GM18498 (cell line): Measurements from ENCODE around the gene MTRF1.
"Not testable (repeated sequence)": the region's sequence is repeated elsewhere in the genome, so short reads cannot be mapped to it uniquely, and the experiment has no call there.

Experiments
- ATAC-seq: cut with Tn5 transposase; IDR thresholded peaks from one replicate; pipeline ENCODE4 v1.9.1; 2021; ENCODE audit warnings: mild to moderate bottlenecking, moderate library complexity; ENCODE audit not compliant: unreplicated experiment

MTRF1 gene

DNA sequence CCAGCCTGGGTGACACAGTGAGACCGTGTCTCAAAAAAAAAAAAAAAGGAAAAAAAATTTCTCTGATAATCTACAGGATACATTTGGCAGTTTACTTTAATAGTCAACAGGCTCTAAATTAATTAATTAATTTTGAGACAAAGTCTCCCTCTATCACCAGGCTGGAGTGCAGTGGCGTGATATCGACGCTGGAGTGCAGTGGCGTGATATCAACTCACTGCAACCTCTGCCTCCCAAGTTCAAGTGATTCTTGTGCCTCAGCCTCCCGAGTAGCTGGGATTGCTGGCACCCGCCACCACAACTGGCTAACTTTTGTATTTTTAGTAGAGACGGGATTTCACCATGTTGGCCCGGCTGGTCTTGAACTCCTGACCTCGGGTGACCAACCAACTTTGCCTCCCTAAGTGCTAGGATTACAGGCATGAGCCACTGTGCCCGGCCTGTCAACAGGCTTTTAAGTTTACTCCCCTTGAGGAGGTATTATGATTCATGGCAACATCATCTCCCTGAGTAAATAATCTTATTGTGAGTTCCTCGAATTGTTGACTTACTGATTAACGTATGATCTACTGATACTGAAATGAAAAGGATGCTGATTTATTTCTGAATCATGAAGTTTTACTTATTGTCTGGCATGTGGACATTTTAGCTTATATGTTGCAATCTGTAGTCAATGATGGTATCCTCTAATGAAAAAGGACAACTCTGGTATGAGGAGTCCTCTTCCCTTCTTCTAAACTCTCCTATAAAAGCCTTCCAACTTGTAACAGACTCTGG is 21.3 kb upstream of the MTRF1 start:
- ATAC-seq: no peak

DNA sequence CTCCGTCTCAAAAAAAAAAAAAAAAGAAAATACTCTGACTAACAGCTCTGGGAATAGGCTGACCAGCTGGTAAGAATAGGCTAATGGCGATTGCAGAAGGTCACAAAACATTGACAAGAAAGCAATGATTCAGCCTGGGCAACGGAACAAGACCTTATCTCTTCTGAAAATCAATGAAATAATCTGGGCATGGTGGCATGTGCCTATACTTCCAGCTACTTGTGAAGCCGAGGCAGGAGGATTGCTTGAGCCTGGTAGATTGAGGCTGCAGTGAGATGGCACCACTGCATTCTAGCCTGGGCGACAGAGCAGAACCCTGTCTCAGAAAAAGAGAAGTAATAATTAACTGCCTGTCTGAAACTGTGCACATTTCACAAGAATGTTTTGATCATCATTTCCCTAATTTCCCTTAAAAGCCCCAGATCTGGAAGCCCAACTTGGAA is 18.8 kb upstream of the MTRF1 start:
- no peak for ATAC-seq

DNA sequence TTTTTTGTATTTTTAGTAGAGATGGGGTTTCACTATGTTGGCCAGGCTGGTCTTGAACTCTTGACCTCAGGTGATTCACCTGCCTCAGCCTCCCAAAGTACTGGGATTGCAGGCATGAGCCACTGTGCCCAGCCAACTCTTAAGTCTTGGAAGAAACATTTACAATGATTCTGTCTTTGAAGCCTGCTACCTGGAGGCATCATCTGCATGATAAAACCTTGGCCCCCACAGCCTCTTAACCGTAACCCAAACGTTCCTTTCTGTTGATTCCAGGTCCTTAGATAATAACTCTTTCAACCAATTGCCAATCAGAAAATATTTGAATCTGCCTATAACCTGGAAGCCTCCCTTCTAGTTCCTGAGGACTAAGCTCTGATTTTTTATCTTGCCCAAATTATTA is 15.8 kb upstream of the MTRF1 start:
- not testable (repeated sequence) for ATAC-seq

DNA sequence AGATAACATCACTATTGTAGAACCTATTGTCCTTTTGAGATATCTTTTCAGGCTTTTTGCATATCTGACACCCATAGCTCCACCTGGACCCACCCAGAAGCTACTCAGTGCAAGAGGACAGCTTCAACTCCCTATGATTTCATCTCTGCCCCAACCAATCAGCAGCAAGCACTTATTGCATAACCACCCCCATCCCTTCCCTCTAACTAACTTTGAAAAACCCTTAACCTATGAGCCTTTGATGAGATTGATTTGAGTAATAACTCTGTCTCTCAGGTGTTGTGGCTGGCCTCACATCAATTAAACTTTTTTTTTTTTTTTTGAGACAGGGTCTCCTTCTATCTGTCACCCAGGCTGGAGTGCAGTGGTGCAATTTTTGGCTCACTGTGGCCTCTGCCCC is 13.4 kb upstream of the MTRF1 start:
- ATAC-seq: no peak

DNA sequence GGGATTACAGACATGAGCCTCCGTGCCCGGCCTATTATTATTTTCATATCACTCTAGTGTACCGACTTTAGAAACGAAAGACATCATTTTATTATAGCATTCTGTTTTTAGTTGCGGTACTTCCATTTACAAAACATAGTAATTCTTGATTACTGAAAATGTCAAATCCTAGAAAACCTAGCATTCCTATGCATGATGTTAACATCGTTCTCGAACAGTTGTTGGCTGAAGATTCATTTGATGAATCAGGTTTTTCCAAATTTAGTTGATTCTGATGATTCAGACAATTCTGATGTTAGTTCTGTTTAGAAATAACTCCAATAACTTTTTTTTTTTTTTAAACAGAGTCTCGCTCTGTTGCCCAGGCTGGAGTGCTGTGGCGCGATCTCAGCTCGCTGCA is 11.5 kb upstream of the MTRF1 start:
- no peak for ATAC-seq

DNA sequence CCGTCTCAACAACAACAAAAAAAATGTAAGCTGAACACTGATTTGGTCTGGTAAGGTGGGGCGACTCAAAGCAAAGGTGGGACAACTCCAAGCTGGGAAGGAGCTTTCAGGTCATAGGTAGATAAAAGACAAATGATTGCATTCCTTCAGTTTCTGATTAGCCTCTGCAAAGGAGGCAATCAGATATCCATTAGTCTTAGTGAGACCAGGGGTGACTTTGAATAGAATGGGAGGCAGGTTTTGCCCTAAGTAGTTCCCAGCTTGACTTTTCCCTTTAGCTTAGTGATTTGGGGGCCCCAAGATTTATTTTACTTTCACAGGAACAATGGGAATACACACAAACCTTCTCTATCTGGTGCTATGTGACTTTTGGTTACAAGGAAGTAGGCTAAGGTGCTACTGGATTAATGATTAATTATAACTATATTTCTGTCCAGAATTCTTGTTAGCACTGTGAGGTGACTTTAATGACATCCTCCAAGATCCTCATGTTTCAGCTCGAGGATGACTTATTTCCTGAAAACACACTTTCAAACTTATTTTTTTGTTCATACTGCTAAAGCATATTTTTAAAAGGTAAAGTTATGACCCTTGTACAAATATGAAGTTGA is 10.6 kb upstream of the MTRF1 start:
- no peak for ATAC-seq

DNA sequence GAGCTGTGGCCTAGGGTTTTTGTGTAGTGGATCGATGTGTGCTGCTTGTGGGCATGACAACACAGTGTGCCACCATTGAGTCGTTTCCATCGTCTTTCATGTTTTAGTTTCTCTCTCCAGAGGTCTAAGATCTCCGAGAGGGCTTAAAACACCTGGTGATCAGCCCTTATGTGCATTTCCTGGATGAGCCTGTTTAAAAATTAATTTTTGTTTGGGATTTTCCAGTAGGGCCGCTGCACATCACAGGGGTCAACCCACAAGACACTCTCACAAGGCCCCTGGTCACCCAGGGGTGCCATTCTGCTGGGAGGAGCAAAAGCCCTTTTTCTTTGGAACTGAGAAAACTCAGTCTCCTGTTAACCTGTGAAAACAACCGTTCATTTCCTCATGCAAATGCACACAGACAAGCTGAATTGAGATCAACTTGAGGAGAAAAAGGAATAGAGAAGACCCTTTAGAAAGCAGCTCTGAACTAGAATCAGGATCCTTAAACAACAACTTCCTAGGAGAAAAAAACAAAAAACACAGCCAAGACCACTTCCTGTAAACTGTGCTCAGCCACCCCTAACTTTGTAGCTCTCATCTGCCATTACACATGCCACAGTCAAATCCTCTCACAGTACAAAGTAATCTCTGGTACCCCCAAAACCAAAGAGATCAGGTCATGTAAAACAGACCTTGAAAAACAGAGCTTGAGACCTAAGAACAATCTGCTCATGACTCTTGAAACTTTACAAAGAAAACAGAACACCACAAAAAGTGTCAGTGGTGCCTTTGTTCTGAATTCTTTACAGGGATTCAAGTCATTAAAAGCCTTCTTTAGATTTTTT is 8.3 kb upstream of the MTRF1 start:
- no peak for ATAC-seq

DNA sequence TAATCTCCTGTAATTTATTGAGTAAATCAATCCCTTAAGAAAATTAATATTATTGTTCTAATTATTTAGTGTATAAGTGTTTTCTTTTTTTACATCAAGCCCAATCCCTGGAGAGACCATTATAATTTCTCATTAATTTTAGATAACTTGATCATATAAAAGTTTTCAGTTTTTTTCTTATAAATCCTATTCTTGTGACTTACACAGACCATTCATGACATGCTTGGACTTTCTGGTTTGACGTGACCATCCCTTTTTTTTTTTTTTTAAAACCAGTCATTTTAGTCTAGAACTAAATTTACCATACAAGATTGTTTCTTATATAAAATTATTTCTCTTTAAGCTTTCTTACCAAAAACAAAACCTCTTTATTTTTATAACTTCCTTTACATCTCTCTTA is 5.4 kb upstream of the MTRF1 start:
- no peak for ATAC-seq

DNA sequence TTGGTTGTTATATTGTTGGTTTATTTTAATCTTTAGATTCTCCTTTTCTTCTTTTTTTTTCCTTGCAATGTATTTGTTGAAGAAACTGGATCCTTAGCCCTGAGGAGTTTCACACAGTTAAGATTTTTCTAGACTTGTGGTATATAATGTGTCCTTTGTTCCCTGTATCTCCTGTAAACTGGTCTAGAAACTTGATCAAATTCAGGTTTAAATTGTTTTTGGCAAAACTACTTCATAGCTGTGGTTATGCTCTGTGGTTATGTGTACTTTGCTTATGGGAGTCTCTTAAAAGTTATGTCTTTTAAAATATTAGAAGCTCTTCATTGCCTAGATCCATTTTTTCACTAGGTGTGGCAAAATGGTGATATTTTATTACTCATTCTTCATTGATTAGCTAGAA is 3.7 kb upstream of the MTRF1 start:
- no peak for ATAC-seq

DNA sequence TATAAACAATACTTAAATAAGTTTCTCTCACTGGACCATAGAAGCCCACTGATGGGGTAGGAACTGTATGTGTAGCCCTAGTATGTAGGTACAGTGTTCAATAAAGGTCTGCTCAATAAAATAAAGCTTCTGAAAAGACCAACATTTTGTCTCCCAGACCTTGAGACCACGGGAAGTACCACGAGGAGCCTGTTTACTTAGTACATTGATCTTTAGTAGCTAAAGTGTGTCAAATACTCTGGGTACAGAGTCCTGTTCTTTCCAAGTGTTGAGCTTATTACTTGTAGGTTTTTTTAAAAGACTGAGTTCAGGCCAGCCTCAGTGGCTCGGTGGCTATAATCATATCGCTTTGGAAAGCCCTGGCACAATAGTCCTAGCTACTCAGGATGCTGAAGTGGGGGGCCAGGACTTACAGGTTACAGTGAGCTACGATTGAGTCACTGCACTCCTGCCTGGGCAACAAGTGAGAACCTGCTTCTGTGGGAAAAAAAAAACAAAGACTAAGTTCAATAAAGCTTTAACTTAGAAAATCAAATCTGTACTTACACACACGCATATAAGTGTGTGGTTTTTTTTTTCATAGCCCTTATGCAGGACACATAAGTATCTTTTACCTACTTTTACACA is 3.4 kb downstream of the MTRF1 start:
- ATAC-seq: no peak

DNA sequence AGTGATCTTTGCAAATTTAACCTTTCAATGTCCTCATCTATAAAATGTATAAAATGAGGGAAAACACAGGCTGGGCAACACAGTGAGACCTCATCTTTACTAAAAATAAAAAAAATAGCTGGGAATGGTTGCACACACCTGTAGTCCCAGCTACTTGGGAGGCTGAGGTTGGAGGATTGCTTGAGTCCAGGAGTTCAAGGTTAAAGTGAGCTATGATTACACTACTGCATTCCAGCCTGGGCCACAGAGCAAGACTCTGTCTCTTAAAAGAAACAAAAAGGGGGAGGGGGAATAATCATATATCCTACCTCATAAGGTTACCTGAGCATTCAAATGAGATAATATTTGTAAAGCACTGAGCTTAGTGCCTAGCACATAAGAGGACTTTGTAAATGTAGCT is 5.8 kb downstream of the MTRF1 start:
- no peak for ATAC-seq

DNA sequence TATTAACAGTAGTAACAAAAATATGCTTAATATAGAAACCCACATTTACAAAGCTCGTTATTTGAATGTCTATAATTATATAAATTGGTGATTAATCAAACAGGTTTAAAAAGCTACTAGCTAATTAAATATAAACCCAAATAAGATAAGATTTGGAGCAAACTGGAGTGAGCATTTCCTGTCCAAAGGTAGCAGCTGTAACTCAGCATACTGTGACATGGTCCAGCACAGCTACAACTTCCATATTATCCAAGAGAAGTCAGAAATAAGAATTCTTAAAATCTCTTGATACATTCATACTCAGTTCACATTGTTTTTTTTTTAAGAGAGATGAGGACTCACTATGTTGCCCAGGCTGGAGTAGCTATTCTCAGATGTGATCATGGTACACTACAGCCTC is 8.5 kb downstream of the MTRF1 start:
- ATAC-seq: no peak

DNA sequence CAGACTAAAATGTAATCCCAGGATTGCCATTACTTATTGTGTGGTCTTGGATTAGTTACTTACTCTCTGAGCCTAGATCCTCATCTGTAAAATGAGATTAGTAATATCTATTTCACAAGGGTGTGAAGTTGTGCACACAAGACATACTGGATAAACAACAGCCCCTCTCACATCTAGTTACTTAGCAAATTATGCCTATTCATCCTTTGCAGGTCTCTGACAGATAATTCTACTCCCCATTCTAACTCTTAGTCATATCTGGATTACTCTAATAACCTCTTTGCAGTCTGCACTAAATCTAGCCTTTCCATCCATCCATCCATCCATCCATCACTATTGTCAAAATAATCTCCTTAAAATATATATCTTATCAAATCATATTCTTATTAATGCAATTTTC is 12.4 kb downstream of the MTRF1 start:
- no peak for ATAC-seq

DNA sequence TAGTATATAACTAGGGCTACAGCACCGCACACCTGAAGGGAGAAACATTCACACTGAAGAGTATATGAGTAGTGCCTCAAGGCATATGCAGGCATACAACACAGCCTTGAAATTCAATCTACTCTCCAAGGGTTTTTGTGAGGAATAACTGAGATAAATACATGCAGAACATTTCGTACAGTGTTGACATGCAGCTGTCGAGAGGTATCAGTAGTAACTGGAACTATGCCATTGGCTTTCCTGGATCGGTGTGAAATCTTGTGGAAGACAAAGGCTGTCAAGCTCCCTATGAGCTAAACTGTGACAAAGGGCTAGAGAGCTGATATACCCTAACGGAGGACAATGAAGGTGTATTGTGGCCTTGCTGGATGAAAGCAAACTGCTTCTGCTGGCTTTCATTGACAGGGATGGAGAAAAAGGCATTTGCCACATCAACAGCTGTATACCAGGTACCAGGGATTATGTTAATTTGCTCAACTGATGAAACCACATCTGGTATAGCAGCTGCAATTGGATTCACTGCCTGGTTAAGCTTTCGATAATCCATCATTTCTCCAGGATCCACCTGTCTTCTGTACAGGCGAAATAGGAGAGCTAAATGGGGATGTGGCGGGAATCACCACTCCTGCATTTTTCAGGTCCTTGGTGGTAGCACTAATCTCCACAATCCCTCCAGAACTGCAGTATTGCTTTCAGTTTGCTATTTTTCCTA is 16.3 kb downstream of the MTRF1 start:
- ATAC-seq: no peak

DNA sequence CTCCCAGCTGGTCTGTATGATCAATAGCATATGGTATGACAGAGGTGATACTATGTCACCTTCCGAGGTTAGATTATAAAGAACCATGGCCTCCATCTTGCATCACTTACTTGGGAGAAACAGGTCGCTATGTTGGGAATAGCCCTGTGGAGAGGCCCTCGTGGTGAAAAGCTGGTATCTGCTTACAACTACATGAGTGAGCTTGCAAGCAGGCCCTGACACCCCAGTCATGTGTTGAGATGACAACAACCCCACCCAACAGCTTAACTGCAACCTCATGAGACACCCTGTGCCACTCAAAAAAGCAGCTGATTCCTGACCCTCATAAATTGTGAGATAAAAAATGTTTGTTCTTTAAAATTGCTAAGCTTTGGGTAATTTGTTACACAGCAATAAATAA is 18.8 kb downstream of the MTRF1 start:
- ATAC-seq: no peak

DNA sequence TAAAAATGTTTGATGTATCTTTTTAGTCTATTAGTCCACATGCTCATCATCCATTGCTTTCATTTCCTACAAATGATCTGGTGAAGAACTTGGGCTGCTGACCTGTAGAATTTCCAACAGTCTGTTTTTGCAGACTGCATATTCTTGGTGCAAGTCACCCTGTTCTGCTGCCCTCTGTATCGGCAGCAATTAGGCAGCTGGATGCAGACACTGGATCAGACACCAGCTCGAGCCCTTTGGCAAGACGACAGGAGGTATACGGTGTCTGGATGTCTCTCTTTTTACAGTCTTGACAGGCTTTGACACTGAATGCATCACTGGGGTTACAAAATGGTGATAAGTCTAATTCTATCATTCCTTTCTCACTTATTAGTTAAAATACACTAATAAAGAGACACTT is 21.8 kb downstream of the MTRF1 start:
- no peak for ATAC-seq

DNA sequence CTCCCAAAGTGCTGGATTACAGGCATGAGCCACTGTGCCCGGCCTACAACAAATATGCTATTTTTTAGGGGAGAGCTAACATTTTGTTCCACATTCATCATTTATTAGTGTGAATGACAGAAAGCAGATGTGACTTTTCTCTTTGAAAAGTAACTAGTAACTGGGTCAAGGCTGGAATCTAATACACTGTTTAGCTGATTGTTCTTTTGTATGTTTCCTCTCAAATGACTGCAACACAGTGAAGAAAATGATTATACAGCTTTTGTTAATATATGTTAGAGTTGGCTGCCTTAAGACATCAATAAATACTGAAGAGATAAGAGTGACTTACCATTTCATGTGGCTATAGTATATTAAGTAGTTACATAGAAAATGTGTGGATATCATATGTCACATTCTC is 27.0 kb downstream of the MTRF1 start:
- ATAC-seq: no peak

DNA sequence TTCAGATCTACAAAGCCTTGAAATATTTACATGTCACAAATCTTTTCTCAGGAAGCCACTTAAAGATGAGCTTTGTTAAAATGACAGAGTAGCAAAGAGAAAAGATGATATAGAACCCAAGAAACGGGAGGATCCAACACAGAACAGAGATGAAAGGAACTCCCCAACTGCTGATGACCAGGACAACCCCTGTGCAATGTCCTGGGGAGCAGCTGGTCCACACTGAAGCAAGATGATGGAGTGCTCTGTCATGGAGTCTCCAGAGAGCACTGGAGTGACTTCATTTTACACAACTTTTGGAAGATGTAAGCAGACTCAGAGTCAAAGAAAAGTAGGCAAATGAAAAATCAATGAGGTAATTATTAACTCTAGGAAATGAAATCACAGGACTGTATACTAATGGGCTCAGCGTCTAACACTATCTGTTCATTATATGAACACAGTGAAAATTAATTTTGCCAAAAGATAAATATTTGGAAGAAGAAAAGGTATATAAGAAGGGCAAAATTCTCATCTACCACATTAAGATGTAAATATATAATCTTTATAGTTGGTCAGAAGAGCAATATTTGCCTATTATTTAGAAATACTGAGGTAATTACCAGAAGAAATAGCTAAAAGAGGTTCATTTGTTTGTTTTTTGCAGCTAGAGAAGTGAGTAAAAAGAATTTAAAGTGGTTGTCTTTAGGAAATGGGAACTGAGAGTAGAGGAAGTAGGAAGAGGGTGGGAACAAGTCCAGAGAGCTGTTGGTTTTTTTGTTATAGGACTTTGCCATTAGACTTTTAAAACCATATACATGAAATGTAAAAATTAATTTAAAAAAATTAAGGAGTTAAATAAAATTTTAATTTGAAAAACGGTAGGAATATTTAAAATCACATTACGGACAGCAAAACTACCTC is 30.5 kb downstream of the MTRF1 start:
- ATAC-seq: no peak

DNA sequence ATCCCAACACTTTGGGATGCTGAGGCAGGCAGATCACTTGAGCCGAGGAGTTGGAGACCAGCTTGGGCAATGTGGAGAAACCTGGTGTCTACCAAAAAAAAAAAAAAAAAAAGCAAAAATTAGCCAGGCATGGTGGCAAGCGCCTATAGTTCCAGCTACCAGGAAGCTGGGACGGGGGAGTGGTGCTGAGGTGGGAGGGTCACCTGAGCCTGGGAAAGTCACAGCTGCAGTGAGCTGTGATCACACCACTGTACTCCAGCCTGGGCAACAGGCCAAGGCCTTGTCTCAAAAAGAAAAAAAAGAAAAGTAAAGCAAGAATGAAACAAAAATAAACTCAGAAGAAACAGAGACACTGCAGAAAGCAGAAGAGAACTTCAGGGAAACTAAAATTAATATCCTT is 31.6 kb downstream of the MTRF1 start:
- ATAC-seq: no peak
